Sigmoid colon (tissue), 7 donors: ENCODE measurements around the gene EPB41L4B. TPM values are rescaled to one million over a fixed set of nuclear protein-coding genes. Genes with fewer than 3 reads are reported as not detected.

Experiments used
- DNase-seq: peaks from one replicate; pipeline ENCODE4 v3.0.0-alpha.2; 2019
- H3K27ac ChIP-seq, 4 donors: fragments of 200-600 bp; sonication (generic); one replicate each; pipeline ENCODE4 v1.5.1; 2016 to 2019; ENCODE audit warnings: mild to moderate bottlenecking in 1 of 4
- H3K27me3 ChIP-seq, 3 donors: fragments of 200-600 bp; sonication (generic); one replicate each; pipeline ENCODE4 v1.5.1; 2019; ENCODE audit warnings: mild to moderate bottlenecking in 1 of 3
- H3K36me3 ChIP-seq, 4 donors: fragments of 200-600 bp; sonication (generic); one replicate each; pipeline ENCODE4 v1.5.1; 2016 to 2019
- H3K4me1 ChIP-seq, 4 donors: fragments of 200-600 bp; sonication (generic); one replicate each; pipeline ENCODE4 v1.5.1; 2017 to 2019
- H3K4me3 ChIP-seq, 4 donors: fragments of 200-600 bp; sonication (generic); one replicate each; pipeline ENCODE4 v1.5.1; 2017 to 2019; ENCODE audit warnings: mild to moderate bottlenecking in 2 of 4, moderate library complexity in 1 of 4
- H3K9me3 ChIP-seq, 4 donors: fragments of 200-600 bp in 3 of 4; sonication (generic) in 3 of 4; one replicate each; pipeline versions ENCODE4 v1.5.1 to v1.6.1; 2013 to 2019
- EP300 ChIP-seq, 4 donors: sonication (generic); formaldehyde crosslinking; IDR thresholded peaks; one replicate each; pipeline ENCODE4 v1.6.1; 2017; ENCODE audit warnings: antibody characterized with exemption in 4 of 4
- POLR2A ChIP-seq, 2 donors: fragments of 450-650 bp; IDR thresholded peaks; one replicate each; pipeline ENCODE4 v1.6.1; 2016; ENCODE audit warnings: antibody characterized with exemption in 2 of 2, mild to moderate bottlenecking in 2 of 2, moderate library complexity in 2 of 2
- POLR2AphosphoS5 ChIP-seq, 4 donors: sonication (generic); formaldehyde crosslinking; IDR thresholded peaks; one replicate each; pipeline ENCODE4 v1.6.1; 2017; ENCODE audit warnings: antibody characterized with exemption in 4 of 4
- WGBS, 2 donors: extraction: QIAGEN DNeasy Blood & Tissue Kit; methylation state at CpG; one replicate each; pipeline ENCODE4 v1.1.7; 2013; 5-methylcytosine and 5-hydroxymethylcytosine counted together
- intact Hi-C: fragments of 100-400 bp; cut with DNase I; formaldehyde crosslinking; loops from one replicate; pipeline ENCODE4 v1.15.1; 2023
- polyA plus RNA-seq, 3 donors: library from polyadenylated mRNA; stranded (reverse); fragments of 200-250 nt; gene quantifications; one replicate each; pipeline ENCODE4 v1.2.3, GENCODE V29; 2013
- total RNA-seq, 4 donors: library from RNA; depleted of rRNA; stranded (reverse); fragments of >200 nt; gene quantifications; one replicate each; pipeline ENCODE4 v1.1.0, GENCODE V29; 2016
- TF ChIP-seq, protein P1 (sequence below), 4 experiments: fragments of 450-650 bp in 3 of 4; fragments of 200-600 bp in 1 of 4; IDR thresholded peaks; one replicate each; pipeline ENCODE4 v1.5.1; 2016 to 2019; ENCODE audit warnings: antibody characterized with exemption in 4 of 4, mild to moderate bottlenecking in 3 of 4, moderate library complexity in 2 of 4
- donor health status: healthy with polysubstance abuse.
- donor health status: Bipolar disorder and iron deficiency.
- donor health status: healthy.

The EPB41L4B gene
- total and polyA plus RNA-seq, 7 donors = 0.49 to 160 (median 2.5) TPM

DNA sequence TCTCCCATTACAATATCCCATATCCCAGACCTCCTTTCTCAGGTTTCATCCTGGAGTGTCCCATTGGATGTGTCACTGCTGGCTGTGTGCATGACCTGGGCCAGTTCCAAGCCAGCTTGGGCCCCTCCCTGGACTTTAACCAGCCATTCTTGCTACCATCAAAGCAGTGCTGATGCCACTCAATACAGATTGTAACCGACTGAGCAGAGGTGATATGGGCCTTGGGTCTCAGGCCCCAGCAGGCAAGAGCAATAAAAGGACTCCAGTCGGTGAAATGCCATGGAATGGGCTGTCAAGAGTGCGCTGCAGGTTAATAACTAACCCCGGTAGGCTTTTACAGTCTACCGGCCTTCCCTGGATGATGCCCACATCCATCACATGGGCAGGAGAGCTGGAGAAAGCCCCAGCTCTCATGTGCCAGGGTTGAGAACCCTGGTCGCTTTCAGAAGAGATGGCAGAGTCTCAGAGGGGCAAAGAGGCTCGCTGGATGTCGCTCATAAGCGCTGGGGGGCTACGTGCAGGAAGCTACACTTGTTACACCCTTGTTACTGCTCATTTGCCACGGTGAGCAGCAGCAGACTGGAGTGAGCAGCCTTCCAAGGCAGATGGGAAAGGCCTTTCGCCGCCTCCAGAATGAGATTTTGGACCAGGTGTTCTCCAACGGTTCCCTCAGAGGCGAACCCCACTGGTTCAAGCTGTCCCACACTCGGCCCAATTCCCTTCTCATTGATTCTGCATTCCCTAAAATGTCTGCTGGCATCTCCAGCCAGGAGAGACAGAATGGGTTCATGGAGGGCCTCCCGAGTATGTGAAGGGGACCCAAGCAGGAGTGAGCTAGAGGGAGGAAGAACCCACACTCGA, 13.2 kb downstream of the EPB41L4B start:
- 16 to 70% methylated on average over 18 of the region's 18 CpGs for WGBS, 2 donors
- no peak for DNase-seq
- H3K27me3 ChIP-seq = no peaks in the 10 kb centered on the region
- H3K4me1 ChIP-seq = peaks cover 0 to 21% (median 14%) of the 10 kb centered on the region in 4 donors
- H3K9me3 ChIP-seq = no peaks in the 10 kb centered on the region
- intact Hi-C loops = no loop called here
- H3K4me3 ChIP-seq = no peak overlapping the region
- no peak overlapping the region for H3K27ac ChIP-seq
- no peaks in the 10 kb centered on the region for H3K36me3 ChIP-seq
- TF ChIP-seq, protein P1, sequence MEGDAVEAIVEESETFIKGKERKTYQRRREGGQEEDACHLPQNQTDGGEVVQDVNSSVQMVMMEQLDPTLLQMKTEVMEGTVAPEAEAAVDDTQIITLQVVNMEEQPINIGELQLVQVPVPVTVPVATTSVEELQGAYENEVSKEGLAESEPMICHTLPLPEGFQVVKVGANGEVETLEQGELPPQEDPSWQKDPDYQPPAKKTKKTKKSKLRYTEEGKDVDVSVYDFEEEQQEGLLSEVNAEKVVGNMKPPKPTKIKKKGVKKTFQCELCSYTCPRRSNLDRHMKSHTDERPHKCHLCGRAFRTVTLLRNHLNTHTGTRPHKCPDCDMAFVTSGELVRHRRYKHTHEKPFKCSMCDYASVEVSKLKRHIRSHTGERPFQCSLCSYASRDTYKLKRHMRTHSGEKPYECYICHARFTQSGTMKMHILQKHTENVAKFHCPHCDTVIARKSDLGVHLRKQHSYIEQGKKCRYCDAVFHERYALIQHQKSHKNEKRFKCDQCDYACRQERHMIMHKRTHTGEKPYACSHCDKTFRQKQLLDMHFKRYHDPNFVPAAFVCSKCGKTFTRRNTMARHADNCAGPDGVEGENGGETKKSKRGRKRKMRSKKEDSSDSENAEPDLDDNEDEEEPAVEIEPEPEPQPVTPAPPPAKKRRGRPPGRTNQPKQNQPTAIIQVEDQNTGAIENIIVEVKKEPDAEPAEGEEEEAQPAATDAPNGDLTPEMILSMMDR (IDR thresholded peaks at IDR 0.05) = no peak
- TF ChIP-seq POLR2AphosphoS5 (IDR thresholded peaks at IDR 0.05) (no peak), POLR2A (IDR thresholded peaks at IDR 0.05) (no peak), EP300 (IDR thresholded peaks at IDR 0.05) (no peak)

DNA sequence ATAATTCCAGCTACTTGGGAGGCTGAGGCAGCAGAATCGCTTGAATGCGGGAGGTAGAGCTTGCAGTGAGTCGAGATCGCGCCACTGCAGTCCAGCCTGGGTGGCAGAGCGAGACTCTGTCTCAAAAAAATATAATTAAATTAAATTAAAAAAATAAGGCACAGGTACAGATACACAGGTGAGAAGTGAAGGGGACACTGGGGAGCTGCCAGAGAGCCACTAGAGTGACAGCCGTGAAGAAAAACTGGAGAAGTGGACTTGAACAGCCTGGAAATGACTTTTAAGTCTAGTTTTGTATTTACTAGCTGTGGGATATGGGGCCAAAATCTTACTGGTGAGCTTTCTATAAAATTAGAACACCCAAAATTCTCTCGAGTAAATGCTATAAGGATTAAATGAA, 15.1 kb downstream of the EPB41L4B start:
- intact Hi-C loops = no loop called here
- DNase-seq = no peak

DNA sequence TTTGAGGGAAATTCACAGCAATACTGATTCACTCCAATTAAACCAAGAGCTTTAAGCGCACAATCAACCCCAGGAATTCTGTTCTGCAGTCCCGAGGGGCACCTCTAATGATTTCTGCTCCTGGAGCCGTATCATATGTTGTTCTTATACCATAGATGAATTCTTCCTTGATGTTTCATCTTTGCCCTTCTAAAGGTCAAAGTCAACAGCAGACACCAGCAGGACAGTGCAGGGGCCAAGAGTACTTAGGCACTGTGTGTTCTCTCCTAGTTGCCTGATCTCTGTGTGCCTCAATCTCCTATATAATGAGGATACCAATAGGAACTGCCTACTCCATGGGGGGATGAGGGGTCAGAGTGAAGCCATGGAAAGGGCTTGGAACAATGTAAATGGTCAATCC, 16.5 kb downstream of the EPB41L4B start:
- H3K9me3 ChIP-seq = no peaks in the 10 kb centered on the region
- no peaks in the 10 kb centered on the region for H3K4me1 ChIP-seq
- TF ChIP-seq POLR2AphosphoS5 (IDR thresholded peaks at IDR 0.05) (no peak), EP300 (IDR thresholded peaks at IDR 0.05) (no peak), POLR2A (IDR thresholded peaks at IDR 0.05) (no peak)
- TF ChIP-seq, protein P1 (IDR thresholded peaks at IDR 0.05) = no peak
- intact Hi-C loops = no loop called here
- no peak for DNase-seq
- no peak overlapping the region for H3K27ac ChIP-seq
- no peak overlapping the region for H3K4me3 ChIP-seq
- no peaks in the 10 kb centered on the region for H3K36me3 ChIP-seq
- WGBS, 2 donors = 26 to 69% methylated on average over 3 of the region's 3 CpGs
- H3K27me3 ChIP-seq = no peaks in the 10 kb centered on the region

More for the DNA sequence above, 15.1 kb downstream of the EPB41L4B start:
- H3K4me3 ChIP-seq = no peak overlapping the region
- no peaks in the 10 kb centered on the region for H3K9me3 ChIP-seq
- H3K4me1 ChIP-seq = peaks cover 0 to 10% (median 9%) of the 10 kb centered on the region in 4 donors
- no peak overlapping the region for H3K27ac ChIP-seq
- no peaks in the 10 kb centered on the region for H3K27me3 ChIP-seq
- no peaks in the 10 kb centered on the region for H3K36me3 ChIP-seq
- TF ChIP-seq, protein P1 (IDR thresholded peaks at IDR 0.05) = no peak
- TF ChIP-seq POLR2AphosphoS5 (IDR thresholded peaks at IDR 0.05) (no peak), EP300 (IDR thresholded peaks at IDR 0.05) (no peak), POLR2A (IDR thresholded peaks at IDR 0.05) (no peak)
- 82 to 85% methylated on average over 8 of the region's 8 CpGs for WGBS, 2 donors

DNA sequence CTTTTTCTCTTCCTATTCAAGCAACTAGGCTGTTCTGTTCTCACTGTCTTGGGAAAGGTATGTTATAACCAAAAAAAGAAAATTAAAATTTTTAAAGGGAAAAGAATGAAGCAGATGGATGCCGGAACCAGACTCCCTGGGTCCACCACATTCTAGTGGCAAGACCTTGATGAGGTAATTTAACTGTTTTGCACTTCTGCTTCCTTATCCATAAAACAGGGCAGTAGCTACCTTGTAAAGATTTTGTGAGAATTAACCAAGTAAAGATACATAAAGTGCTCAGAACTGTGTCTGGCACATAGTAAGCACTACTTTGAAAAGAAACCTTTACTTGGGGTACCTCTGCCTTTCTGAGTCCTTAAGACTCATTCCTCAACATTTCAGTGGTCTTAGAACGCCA, 17.0 kb downstream of the EPB41L4B start:
- no peak overlapping the region for H3K4me3 ChIP-seq

More for the DNA sequence above, 17.0 kb downstream of the EPB41L4B start:
- 37 to 75% methylated on average over 2 of the region's 2 CpGs for WGBS, 2 donors
- Histone ChIP-seq H3K27me3 (no peaks in the 10 kb centered on the region), H3K36me3 (no peaks in the 10 kb centered on the region), H3K27ac (no peak overlapping the region), H3K4me1 (no peaks in the 10 kb centered on the region), H3K9me3 (no peaks in the 10 kb centered on the region)
- TF ChIP-seq POLR2AphosphoS5 (IDR thresholded peaks at IDR 0.05) = no peak
- no peak for TF ChIP-seq POLR2A (IDR thresholded peaks at IDR 0.05)
- TF ChIP-seq, protein P1 (IDR thresholded peaks at IDR 0.05) = no peak
- TF ChIP-seq EP300 (IDR thresholded peaks at IDR 0.05) = no peak
- intact Hi-C loops = no loop called here
- DNase-seq = no peak
